ENCODE measurements around the gene MOB2. TPM values are rescaled to one million over a fixed set of nuclear protein-coding genes. Genes with fewer than 3 reads are reported as not detected.

MOB2 gene
- total RNA-seq, 1 donor from 2014 or later: 95.4 TPM

DNA sequence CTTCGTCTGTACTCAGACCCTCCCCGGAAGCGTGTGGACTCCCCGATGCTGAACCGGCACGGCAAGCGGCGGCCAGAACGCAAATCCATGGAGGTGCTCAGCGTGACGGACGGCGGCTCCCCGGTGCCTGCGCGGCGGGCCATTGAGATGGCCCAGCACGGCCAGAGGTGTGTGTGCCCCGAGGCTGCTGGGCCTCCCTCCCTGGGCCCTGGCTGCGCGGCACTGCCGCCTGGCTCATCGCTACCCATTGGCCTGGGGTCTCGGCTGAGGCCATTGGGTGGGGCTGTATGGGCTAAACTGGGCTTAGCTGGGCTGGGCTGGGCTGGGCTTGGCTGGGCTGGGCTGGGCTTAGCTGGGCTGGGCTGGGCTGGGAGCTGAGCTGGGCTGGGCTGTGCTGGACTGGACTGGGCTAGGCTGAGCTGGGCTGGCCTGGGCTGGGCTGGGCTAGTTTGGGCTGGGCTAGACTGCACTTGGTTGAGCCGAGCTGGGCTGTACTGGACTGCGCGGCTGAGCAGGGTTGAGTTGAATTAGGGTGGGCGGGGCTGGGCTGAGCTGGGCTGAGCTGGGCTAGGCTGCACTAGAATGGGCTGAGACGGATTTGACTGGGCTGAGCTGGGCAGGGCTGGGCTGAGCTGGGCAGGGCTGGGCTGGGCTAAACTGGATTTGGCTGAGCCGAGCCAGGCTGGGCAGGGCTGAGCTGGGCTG, 40.7 kb downstream of the MOB2 start:
- Histone ChIP-seq H3K4me1 (no peaks in the 10 kb centered on the region), H3K27me3 (peaks cover 4% of the 10 kb centered on the region), H3K4me3 (no peak overlapping the region), H3K36me3 (no peaks in the 10 kb centered on the region), H3K9me3 (no peaks in the 10 kb centered on the region), H3K27ac (no peak overlapping the region)
- intact Hi-C loops (cut with DNase I): no loop called here
- TF ChIP-seq, protein P1, sequence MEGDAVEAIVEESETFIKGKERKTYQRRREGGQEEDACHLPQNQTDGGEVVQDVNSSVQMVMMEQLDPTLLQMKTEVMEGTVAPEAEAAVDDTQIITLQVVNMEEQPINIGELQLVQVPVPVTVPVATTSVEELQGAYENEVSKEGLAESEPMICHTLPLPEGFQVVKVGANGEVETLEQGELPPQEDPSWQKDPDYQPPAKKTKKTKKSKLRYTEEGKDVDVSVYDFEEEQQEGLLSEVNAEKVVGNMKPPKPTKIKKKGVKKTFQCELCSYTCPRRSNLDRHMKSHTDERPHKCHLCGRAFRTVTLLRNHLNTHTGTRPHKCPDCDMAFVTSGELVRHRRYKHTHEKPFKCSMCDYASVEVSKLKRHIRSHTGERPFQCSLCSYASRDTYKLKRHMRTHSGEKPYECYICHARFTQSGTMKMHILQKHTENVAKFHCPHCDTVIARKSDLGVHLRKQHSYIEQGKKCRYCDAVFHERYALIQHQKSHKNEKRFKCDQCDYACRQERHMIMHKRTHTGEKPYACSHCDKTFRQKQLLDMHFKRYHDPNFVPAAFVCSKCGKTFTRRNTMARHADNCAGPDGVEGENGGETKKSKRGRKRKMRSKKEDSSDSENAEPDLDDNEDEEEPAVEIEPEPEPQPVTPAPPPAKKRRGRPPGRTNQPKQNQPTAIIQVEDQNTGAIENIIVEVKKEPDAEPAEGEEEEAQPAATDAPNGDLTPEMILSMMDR (IDR thresholded peaks at IDR 0.05): no peak
- DNase-seq (ENCODE audit: low spot score in 2 of 2): no peak

DNA sequence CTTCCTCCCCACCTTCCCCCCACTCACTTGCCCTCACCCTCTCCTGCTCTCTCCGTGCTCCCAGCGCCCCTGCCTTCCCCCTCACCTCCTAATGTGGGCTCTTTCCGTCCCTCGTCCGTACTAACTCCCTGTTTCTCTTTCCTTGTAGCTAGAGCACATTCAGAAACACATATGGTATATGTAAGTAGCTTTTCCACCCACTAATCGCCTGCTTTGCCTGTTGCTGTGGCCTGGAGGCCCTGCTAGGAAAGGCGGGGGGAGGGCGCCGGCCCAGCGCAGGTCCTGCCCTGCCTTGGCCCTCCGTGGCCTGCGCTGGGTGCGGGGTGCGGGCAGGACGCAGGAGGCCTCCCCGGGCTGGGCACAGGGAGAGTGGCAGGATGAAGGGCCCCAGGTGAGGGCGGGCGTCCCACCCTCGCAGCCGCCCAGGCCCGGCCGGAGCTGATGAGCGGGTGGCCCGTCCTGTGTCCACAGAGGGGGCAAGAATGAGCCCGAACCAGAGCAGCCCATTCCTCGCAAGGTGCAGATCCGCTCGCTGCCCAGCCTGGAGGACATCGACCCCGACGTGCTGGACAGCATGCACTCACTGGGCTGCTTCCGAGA, 41.7 kb downstream of the MOB2 start:
- intact Hi-C loops (cut with DNase I): no loop called here
- no peak for DNase-seq (ENCODE audit: low spot score in 2 of 2)

DNA sequence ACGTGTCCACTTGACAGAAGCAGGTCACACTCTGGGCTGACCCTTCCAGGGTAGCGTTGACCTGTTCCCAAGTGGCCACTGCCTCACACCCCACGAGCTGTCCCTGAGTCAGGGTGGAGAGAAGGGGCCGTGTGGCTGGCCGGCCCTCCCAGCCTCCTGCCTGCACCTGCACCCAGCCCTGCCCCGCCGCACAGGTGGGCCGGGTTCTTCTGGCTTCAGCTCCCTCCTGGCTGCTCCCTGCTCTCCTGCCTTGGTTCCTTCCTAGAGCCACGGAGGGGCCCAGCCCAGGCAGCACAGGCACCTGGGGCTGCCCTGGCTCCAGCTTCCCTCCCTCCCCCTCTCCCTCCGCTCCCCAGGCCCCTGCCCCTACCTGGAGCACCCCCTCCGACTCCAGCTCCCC, 42.3 kb downstream of the MOB2 start:
- no peaks in the 10 kb centered on the region for H3K36me3 ChIP-seq
- H3K4me1 ChIP-seq: no peaks in the 10 kb centered on the region
- intact Hi-C loops (cut with DNase I): no loop called here
- TF ChIP-seq, protein P1 (IDR thresholded peaks at IDR 0.05): no peak
- DNase-seq (ENCODE audit: low spot score in 2 of 2): no peak
- H3K9me3 ChIP-seq: no peaks in the 10 kb centered on the region
- H3K4me3 ChIP-seq: no peak overlapping the region
- H3K27ac ChIP-seq: no peak overlapping the region
- H3K27me3 ChIP-seq: peaks cover 4% of the 10 kb centered on the region

More for the DNA sequence above, 41.7 kb downstream of the MOB2 start:
- Histone ChIP-seq H3K4me1 (no peaks in the 10 kb centered on the region), H3K27me3 (peaks cover 4% of the 10 kb centered on the region), H3K9me3 (no peaks in the 10 kb centered on the region), H3K27ac (no peak overlapping the region), H3K36me3 (no peaks in the 10 kb centered on the region), H3K4me3 (no peak overlapping the region)
- TF ChIP-seq, protein P1 (IDR thresholded peaks at IDR 0.05): no peak

DNA sequence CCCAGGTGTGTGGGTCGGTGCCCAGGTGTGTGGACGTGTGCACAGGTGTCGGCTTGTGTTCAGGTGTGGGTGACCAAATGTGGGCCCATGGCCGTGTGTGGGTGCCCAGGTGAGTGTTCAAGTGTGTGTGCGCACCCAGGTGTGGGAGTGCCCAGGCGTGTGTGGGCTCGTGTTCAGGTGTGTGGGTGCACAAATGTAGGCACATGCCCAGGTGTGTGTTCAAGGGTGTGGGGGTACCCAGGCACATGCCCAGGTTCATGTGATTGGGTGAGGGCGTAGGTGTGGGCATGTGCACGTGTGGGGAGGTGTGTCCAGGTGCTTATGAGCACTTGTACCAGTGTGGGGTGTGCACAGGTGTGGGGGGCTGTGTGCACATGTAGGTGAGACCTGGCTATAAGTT, 42.8 kb downstream of the MOB2 start:
- H3K27me3 ChIP-seq: peaks cover 4% of the 10 kb centered on the region
- TF ChIP-seq, protein P1 (IDR thresholded peaks at IDR 0.05): no peak
- DNase-seq (ENCODE audit: low spot score in 2 of 2): no peak
- intact Hi-C loops (cut with DNase I): no loop called here
- no peaks in the 10 kb centered on the region for H3K36me3 ChIP-seq
- no peak overlapping the region for H3K27ac ChIP-seq
- no peaks in the 10 kb centered on the region for H3K4me1 ChIP-seq
- H3K9me3 ChIP-seq: no peaks in the 10 kb centered on the region
- H3K4me3 ChIP-seq: no peak overlapping the region

DNA sequence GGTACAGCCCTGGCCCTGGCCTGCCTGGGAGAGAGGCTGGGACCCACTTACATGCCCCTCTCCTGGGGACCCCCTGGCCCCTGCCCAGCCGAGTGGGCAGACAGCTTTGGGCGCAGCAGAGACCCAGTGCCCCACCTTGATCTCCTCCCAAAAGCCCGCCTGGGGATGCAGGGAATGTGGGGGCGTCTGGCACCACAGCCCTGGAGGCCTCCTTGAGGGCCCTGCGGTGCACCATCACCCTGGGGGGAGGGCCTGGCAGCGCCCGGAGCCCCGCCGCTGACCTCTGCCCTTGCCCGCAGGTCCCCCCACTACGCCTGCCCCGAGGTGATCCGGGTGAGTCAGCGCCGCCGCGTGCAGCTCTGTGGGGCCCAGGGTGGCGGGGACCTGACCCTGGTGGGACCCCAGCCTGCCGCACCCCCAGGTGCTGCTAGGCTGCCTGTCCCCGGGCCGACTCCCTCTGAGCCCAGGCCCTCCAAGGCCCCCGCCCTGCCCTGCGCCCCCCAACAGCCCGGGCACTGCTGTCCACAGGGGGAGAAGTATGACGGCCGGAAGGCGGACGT, 43.7 kb downstream of the MOB2 start:
- intact Hi-C loops (cut with DNase I): no loop called here
- no peak for DNase-seq (ENCODE audit: low spot score in 2 of 2)
- Histone ChIP-seq H3K9me3 (no peaks in the 10 kb centered on the region), H3K27ac (no peak overlapping the region), H3K36me3 (no peaks in the 10 kb centered on the region), H3K4me1 (no peaks in the 10 kb centered on the region), H3K27me3 (peaks cover 4% of the 10 kb centered on the region), H3K4me3 (no peak overlapping the region)
- TF ChIP-seq, protein P1 (IDR thresholded peaks at IDR 0.05): no peak

Data from ascending aorta (tissue), 2 donors.